Keratinocyte (primary cell): Measurements from ENCODE around the gene LRRIQ4. TPM values are rescaled to one million over a fixed set of nuclear protein-coding genes. Genes with fewer than 3 reads are reported as not detected.

ENCODE experiments used
- DNase-seq: peaks from one replicate; pipeline ENCODE4 v3.0.0-alpha.2; 2011; ENCODE audit warnings: low read depth, missing footprints, low spot score
- FAIRE-seq: peaks from 2 replicates; lab custom pipeline; 2011; peaks lifted over from hg19 to GRCh38; lab: Jason Lieb, UNC
- H2AFZ ChIP-seq: 2 replicates; pipeline ENCODE4 v1.6.0; 2012; ENCODE audit warnings: low read length, control low read depth, inconsistent platforms; ENCODE audit not compliant: control insufficient read depth
- H3K27ac ChIP-seq: 2 replicates; pipeline ENCODE4 v1.5.1; 2011; ENCODE audit warnings: low read length; ENCODE audit not compliant: control insufficient read depth, insufficient read depth
- H3K27me3 ChIP-seq: 3 replicates; pipeline ENCODE4 v1.6.0; 2011; ENCODE audit warnings: low read length; ENCODE audit not compliant: control insufficient read depth, insufficient read depth; ENCODE audit errors: extremely low read depth
- H3K36me3 ChIP-seq, 2 experiments: 2 replicates in 1 of 2; 3 replicates in 1 of 2; pipeline ENCODE4 v1.5.1; 2011; ENCODE audit warnings: low read length in 2 of 2, mild to moderate bottlenecking in 1 of 2; ENCODE audit not compliant: control insufficient read depth in 2 of 2, insufficient read depth in 2 of 2; ENCODE audit errors: extremely low read depth in 1 of 2
- H3K4me1 ChIP-seq: 3 replicates; pipeline ENCODE4 v1.5.1; 2011; ENCODE audit warnings: low read length; ENCODE audit not compliant: control insufficient read depth, insufficient read depth; ENCODE audit errors: extremely low read depth
- H3K4me2 ChIP-seq: 3 replicates; pipeline ENCODE4 v1.6.0; 2011; ENCODE audit warnings: low read depth, low read length; ENCODE audit not compliant: control insufficient read depth, insufficient read depth; ENCODE audit errors: extremely low read depth
- H3K4me3 ChIP-seq, 3 experiments: fragments of 200-600 bp in 1 of 3; sonication (generic) in 1 of 3; 2 replicates in 2 of 3; 3 replicates in 1 of 3; pipeline ENCODE4 v1.5.1; 2011 to 2016; ENCODE audit warnings: low read length in 3 of 3, mild to moderate bottlenecking in 3 of 3, control low read depth in 2 of 3, inconsistent platforms in 1 of 3, low read depth in 1 of 3, mixed read lengths in 1 of 3, mixed run types in 1 of 3, moderate library complexity in 1 of 3; ENCODE audit not compliant: control insufficient read depth in 2 of 3, insufficient read depth in 2 of 3; ENCODE audit errors: extremely low read depth in 1 of 3
- H3K79me2 ChIP-seq: 2 replicates; pipeline ENCODE4 v1.6.0; 2012; ENCODE audit warnings: low read length; ENCODE audit not compliant: control insufficient read depth, insufficient read depth
- H3K9ac ChIP-seq: 3 replicates; pipeline ENCODE4 v1.6.0; 2011; ENCODE audit warnings: low read length; ENCODE audit not compliant: control insufficient read depth, insufficient read depth; ENCODE audit errors: extremely low read depth
- H3K9me1 ChIP-seq: 3 replicates; pipeline ENCODE4 v1.6.0; 2011; ENCODE audit warnings: low read length; ENCODE audit not compliant: control insufficient read depth, insufficient read depth; ENCODE audit errors: extremely low read depth
- H3K9me3 ChIP-seq: 2 replicates; pipeline ENCODE4 v1.5.1; 2012; ENCODE audit warnings: low read depth, low read length; ENCODE audit not compliant: control insufficient read depth
- H4K20me1 ChIP-seq: 3 replicates; pipeline ENCODE4 v1.6.0; 2011; ENCODE audit warnings: low read length; ENCODE audit not compliant: control insufficient read depth, insufficient read depth; ENCODE audit errors: extremely low read depth
- CTCF ChIP-seq, 3 experiments: IDR thresholded peaks in 1 of 3; conservative IDR thresholded peaks in 1 of 3; optimal IDR thresholded peaks in 1 of 3; 2 replicates in 2 of 3; 3 replicates in 1 of 3; pipeline versions ENCODE3 to v1.5.1; 2011; ENCODE audit warnings: low read length in 3 of 3, mild to moderate bottlenecking in 3 of 3, moderate library complexity in 2 of 3, control low read depth in 1 of 3, inconsistent platforms in 1 of 3; ENCODE audit not compliant: insufficient read depth in 2 of 3; ENCODE audit errors: extremely low read depth in 1 of 3
- EZH2 ChIP-seq: IDR thresholded peaks from one replicate; pipeline ENCODE4 v1.6.1; 2012; ENCODE audit warnings: inconsistent platforms, mild to moderate bottlenecking, low read length, moderate library complexity
- dilution Hi-C: fragments of 300-500 bp; cut with MboI; formaldehyde crosslinking; loops from one replicate; pipeline ENCODE4 v1.7.0; 2020; ENCODE audit warnings: low sequenced_read_pairs; ENCODE audit not compliant: extremely low pct_ligation_motif_present
- polyA plus RNA-seq, 5 experiments: library from polyadenylated mRNA; depleted of rRNA in 3 of 5; stranded (reverse) in 3 of 5; stranded (forward) in 1 of 5; unstranded in 1 of 5; fragments of >200 nt; gene quantifications; 1 replicate in 1 of 5; 2 replicates in 3 of 5; 3 replicates in 1 of 5; pipeline versions ENCODE4 v1.2.1 to v1.2.3, GENCODE V29; 2011 to 2012; ENCODE audit warnings: missing spikeins in 2 of 5, low read depth in 1 of 5, low replicate concordance in 1 of 5

The LRRIQ4 gene
- polyA plus RNA-seq, 1 donor (not counting 4 experiments of a cell fraction or from before 2014, with no cell fraction given), result not detected

DNA sequence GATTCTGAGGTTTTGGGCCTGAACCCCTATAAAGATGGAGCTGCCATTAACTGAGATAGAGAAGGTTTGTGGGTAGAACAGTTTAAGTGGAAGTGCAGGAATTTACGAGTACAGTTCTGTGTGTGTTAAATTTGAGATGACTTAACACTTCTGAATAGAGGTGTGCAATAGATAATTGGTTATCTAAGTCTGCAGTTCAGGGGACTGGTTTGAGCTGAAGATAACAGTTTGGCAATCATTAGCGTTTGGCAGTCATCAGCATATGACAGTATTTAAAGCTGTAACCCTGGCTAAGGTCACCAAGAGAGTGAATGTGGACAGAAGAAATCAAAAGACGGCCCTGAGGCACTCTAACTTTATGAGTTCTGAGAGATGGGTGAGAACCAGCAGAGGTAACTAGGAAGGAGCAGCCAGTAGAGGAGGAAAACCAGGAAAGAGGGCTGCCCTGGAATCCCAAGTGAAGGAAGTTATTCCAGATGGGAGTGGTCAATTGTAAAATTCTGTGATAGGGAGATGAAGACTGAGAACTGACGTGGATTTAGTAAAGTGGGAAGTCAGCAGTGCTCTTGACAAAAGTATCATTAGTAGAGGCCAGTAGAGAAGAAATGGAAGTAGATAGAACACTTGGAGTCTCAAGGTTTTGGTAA is 31.3 kb upstream of the LRRIQ4 start:
- Histone ChIP-seq H4K20me1 (no peaks in the 10 kb centered on the region), H3K4me3 (no peak overlapping the region), H3K9me1 (no peaks in the 10 kb centered on the region), H3K9ac (no peak overlapping the region), H3K27me3 (no peaks in the 10 kb centered on the region), H3K27ac (no peak overlapping the region), H3K4me1 (no peaks in the 10 kb centered on the region), H3K36me3 (peaks cover 12 to 22% of the 10 kb centered on the region in 2 experiments), H2AFZ (no peak overlapping the region), H3K9me3 (no peaks in the 10 kb centered on the region), H3K79me2 (peaks cover 16% of the 10 kb centered on the region), H3K4me2 (no peak overlapping the region)
- FAIRE-seq, result no peak
- no peak for DNase-seq
- dilution Hi-C loops, result no loop called here
- TF ChIP-seq EZH2 (no peak), CTCF (optimal IDR thresholded peaks at IDR 0.05 in 1 of 3, IDR thresholded peaks at IDR 0.05 in 1 of 3, conservative IDR thresholded peaks at IDR 0.05 in 1 of 3; ENCODE audit: extremely low read depth in 1 of 3, insufficient read depth in 2 of 3, low read length in 3 of 3) (no peak)

GRCh38 chr3:169787120-169787519 is 25.6 kb upstream of the LRRIQ4 start:
- Histone ChIP-seq H3K9me1 (no peaks in the 10 kb centered on the region), H3K4me2 (no peak overlapping the region), H3K27ac (no peak overlapping the region), H4K20me1 (no peaks in the 10 kb centered on the region), H3K9ac (no peak overlapping the region), H3K4me3 (no peak overlapping the region), H3K27me3 (no peaks in the 10 kb centered on the region), H2AFZ (no peak overlapping the region), H3K4me1 (no peaks in the 10 kb centered on the region), H3K79me2 (no peaks in the 10 kb centered on the region), H3K9me3 (no peaks in the 10 kb centered on the region), H3K36me3 (peaks cover 9 to 10% of the 10 kb centered on the region in 2 experiments)
- dilution Hi-C loops, result no loop called here
- TF ChIP-seq EZH2 (no peak), CTCF (optimal IDR thresholded peaks at IDR 0.05 in 1 of 3, IDR thresholded peaks at IDR 0.05 in 1 of 3, conservative IDR thresholded peaks at IDR 0.05 in 1 of 3; ENCODE audit: extremely low read depth in 1 of 3, insufficient read depth in 2 of 3, low read length in 3 of 3) (no peak)
- FAIRE-seq (no peak), DNase-seq (no peak)
